ENCODE data around the gene CCDC127. TPM values are rescaled to one million over a fixed set of nuclear protein-coding genes. Genes with fewer than 3 reads are reported as not detected.
"Not testable (repeated sequence)": the region's sequence is repeated elsewhere in the genome, so short reads cannot be mapped to it uniquely, and the experiment has no call there.

The CCDC127 gene
- total RNA-seq, 1 experiment from 2014 or later = 5.9 TPM

- no peak for DNase-seq (ENCODE audit: low spot score)
Measured at GRCh38 chr5:234450-234849, 16.5 kb upstream of the CCDC127 start.

- DNase-seq (ENCODE audit: low spot score) = not testable (repeated sequence)
Measured at GRCh38 chr5:233426-233825, 15.5 kb upstream of the CCDC127 start.

- DNase-seq (ENCODE audit: low spot score) = no peak
Measured at GRCh38 chr5:231661-232060, 13.7 kb upstream of the CCDC127 start.

- no peak for DNase-seq (ENCODE audit: low spot score)
Measured at GRCh38 chr5:230711-231110, 12.8 kb upstream of the CCDC127 start.

- no peak for DNase-seq (ENCODE audit: low spot score)
Measured at GRCh38 chr5:228886-229285, 10.9 kb upstream of the CCDC127 start.

- DNase-seq (ENCODE audit: low spot score) = not testable (repeated sequence)
Measured at GRCh38 chr5:227375-227774, 9.4 kb upstream of the CCDC127 start.

- no peak for DNase-seq (ENCODE audit: low spot score)
Measured at GRCh38 chr5:225334-225733, 7.4 kb upstream of the CCDC127 start.

GRCh38 chr5:223791-224190, 5.8 kb upstream of the CCDC127 start:
- DNase-seq (ENCODE audit: low spot score) = no peak

- DNase-seq (ENCODE audit: low spot score) = not testable (repeated sequence)
Measured at GRCh38 chr5:222951-223715, 5.2 kb upstream of the CCDC127 start.

GRCh38 chr5:219991-220390, 2.0 kb upstream of the CCDC127 start:
- no peak for DNase-seq (ENCODE audit: low spot score)

GRCh38 chr5:219460-219863, 1.5 kb upstream of the CCDC127 start:
- peak; percentile 49 for DNase-seq (ENCODE audit: low spot score)

GRCh38 chr5:218457-219291, 721 bp upstream of the CCDC127 start:
- peak; percentile 68 for DNase-seq (ENCODE audit: low spot score)

- not testable (repeated sequence) for DNase-seq (ENCODE audit: low spot score)
Measured at GRCh38 chr5:216076-216475, 1.9 kb downstream of the CCDC127 start.

GRCh38 chr5:215256-215655, 2.7 kb downstream of the CCDC127 start:
- DNase-seq (ENCODE audit: low spot score) = not testable (repeated sequence)

GRCh38 chr5:213803-214395, 4.1 kb downstream of the CCDC127 start:
- DNase-seq (ENCODE audit: low spot score) = no peak

GRCh38 chr5:208449-209114, 9.4 kb downstream of the CCDC127 start:
- no peak for DNase-seq (ENCODE audit: low spot score)

GRCh38 chr5:207599-207998, 10.4 kb downstream of the CCDC127 start:
- DNase-seq (ENCODE audit: low spot score) = no peak

- DNase-seq (ENCODE audit: low spot score) = no peak
Measured at GRCh38 chr5:206927-207536, 10.9 kb downstream of the CCDC127 start.

GRCh38 chr5:206406-206805, 11.5 kb downstream of the CCDC127 start:
- DNase-seq (ENCODE audit: low spot score) = no peak

GRCh38 chr5:204966-205670, 12.8 kb downstream of the CCDC127 start:
- DNase-seq (ENCODE audit: low spot score) = no peak

GRCh38 chr5:204462-204861, 13.5 kb downstream of the CCDC127 start:
- DNase-seq (ENCODE audit: low spot score) = no peak

Data from HT-29 (cell line).